ENCODE results near the gene PDK2.
A peak's percentile ranks its signal among the peaks of the same experiment; 100 is the strongest.

Gene PDK2

DNA sequence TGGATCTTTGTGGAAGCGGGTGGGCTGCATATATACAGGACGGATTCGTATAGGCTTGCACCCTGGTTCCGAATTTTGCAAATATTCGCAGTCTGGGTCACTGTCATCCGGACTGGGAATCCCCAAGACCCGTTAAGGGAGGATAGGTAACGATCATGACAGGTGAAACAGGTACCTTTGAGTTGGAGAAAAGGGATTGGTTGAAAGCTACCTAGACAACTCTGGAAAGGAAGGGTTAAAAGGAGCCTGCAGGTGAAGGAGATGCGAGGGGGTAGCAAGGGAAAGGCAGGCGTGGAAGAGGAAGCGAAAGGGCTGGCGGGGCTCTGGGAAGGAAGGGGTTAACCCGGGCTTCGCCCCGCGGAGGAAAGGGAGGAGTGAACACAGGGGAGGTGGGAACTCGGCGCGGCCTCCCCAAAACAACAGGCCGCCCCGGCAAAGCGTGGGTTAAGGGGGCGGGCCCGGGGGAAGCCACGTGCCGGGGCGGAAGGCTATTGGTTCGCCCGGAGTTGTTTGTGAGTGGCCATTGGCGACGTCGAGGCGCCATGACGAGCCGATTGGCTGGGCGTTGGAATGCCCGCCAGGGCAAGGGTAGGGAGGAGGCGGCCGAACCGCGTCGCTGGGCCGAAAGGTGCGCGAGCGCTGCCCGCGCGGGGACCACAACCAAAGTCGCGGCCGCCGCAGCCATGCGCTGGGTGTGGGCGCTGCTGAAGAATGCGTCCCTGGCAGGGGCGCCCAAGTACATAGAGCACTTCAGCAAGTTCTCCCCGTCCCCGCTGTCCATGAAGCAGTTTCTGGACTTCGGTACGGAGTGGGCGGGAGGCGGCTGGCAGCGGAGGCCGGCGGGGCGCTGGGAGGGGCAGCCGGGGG lies at the start of gene PDK2:
Gene PDK2, plus strand, starts transcription at position 599 of the 867 bp plus-strand sequence. Its CDS starts 85 bp downstream, at position 684.
- DNase-seq (ENCODE audit: low read depth, low spot score) = peak; percentile 95

DNA sequence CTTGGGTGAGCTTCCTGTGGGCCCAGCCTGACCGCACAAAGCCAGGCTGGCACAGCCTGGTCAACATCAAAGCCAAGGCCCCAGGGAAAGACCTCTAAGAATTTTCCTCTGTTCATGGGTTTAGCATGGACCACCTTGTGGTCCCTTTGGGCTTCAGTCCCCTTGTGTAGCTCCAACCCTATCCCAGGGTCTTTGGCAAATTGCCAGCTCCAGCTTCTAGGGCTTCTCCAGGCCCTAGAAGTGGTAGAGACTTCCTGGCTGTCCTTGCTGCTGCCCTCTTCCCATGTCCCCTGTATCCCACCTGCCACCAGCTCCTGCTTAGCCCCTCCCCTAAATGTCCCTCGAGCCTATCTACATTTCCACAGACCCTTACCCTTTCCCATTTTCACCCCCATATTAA lies 49.0 kb upstream of the PDK2 start:
- no peak for DNase-seq (ENCODE audit: low read depth, low spot score)

DNA sequence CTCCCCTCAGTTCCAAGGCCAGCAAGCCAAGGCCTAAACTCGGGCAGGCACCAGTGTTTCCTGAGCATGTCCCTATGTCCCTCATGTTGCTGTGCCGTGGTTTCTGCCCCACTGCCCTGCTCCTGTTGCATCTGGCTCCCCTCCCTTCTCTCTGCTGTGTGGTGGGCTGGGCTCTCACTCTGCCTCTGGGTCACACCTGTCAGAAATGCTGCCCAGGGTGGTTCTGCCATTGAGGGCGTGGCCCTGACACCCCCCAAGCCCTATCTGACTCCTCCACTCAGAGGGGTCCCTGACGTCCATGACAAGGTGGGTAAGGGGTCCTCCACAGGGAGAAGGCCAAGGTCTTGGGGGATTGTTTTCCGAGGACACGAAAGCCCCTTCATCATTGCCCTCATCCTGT lies 48.5 kb upstream of the PDK2 start:
- DNase-seq (ENCODE audit: low read depth, low spot score) = no peak

DNA sequence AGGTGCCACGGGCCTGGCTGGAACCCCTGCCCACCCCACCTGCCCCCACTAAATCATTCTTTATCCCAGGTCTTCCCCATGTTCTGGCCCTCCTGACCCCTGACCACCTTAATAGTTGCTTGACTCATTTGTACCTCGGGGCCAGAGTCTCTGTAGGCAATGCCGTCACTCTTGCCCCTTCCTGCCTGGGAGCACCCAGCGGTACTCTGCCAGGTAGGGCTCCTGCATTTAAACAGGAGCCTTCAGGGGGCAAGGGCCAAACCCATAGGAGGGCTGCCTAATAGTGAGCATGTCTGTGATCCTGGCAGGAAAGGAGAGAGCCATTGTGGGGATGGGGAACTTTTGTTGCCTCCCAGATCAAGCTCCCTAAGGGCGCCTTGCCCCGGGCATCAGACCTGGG lies 48.1 kb upstream of the PDK2 start:
- DNase-seq (ENCODE audit: low read depth, low spot score) = no peak

DNA sequence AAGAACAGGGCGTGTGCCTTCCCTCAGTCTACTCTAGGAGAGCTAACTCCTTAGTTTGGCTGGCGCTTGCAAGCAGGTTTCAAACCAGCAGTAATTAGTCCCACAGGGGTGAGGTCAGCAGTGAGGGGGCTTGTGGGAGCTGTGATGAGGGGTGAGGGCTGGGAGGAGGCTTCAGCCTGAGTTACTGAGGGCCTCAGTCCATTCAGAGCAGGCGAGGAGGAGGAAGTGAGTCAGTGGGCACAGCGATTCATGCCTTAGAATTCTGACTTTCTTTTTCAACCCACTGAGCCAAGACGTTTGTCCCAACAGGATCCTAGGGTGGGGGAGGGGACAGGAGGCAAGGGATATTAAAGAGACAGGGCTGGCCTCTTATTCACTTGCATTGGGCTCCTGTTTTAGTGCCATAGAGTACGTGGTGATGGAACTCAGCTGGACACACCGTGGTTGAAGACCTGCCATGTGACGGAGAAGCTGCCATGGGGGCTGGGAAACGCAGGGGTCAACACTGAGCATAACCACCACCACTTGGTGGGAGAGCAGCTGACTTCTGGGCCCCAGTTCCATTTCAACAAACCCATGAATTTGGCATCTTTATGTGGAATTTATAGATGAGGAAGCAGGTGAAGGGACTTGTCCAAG lies 47.5 kb upstream of the PDK2 start:
- DNase-seq (ENCODE audit: low read depth, low spot score) = no peak

DNA sequence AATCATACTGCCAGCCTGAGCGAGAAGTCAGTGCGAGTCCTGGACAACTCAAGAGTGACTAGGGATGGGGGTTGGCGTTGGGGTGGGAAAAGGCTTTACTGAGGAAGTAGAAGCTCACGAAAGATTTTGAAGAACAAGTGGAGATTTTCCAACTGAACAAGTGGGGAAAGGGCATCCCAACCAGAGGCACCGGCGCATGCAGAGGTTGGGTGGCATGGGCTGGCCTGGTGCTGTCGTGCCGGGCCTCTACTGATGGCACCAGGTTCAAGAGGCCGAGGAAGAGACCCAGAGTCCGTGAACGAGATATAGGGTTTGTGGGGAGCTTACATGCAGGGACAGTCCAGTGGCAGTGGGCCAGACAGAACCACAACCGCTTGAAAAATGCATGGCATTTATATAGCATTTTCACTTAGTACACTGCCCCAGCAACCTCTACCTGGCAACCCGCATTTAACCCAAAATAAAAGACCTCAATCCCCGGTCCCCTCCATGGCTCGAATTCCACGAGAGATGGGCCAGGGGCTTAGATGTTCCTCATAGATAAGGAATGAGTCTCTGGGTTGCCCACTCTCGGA lies 46.9 kb upstream of the PDK2 start:
- DNase-seq (ENCODE audit: low read depth, low spot score) = no peak

DNA sequence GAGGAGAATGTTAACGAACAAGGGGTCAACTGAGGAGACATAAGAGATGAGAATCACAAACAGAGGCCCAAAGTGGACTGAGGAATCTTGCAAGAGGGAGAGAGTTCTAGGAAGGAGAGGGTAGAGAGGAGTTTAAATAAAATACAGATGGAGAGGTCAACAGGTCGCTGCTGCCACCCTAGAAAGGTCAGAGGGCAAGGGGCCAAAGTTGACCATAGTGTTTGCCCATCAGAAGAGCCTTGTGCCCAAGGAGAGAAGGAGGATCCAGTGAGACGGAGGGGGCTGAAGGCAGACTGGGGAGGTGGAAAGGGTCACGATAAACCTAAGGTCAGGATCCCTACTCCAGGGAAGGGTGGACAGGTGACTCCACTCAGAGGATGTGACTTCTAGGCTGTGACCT lies 46.2 kb upstream of the PDK2 start:
- no peak for DNase-seq (ENCODE audit: low read depth, low spot score)

DNA sequence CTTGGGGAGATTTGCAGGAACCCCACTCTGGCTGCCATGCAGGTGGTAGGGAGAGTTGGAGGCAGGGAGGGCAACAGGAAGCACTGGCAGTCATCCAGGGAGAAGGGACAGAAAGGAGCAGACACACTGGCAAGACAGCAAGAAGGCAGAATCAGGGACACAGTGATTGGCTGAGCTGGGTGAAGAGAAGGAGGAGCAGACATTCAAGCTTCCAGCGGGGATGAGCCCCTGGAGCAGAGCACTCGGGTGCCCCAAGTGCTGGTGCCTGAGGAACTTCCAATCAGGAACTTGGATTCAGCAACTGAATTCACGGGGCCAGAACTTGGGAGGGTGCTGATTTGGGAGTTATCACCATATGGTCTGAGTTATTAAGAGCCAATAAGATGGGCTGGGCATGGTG lies 45.5 kb upstream of the PDK2 start:
- DNase-seq (ENCODE audit: low read depth, low spot score) = no peak

DNA sequence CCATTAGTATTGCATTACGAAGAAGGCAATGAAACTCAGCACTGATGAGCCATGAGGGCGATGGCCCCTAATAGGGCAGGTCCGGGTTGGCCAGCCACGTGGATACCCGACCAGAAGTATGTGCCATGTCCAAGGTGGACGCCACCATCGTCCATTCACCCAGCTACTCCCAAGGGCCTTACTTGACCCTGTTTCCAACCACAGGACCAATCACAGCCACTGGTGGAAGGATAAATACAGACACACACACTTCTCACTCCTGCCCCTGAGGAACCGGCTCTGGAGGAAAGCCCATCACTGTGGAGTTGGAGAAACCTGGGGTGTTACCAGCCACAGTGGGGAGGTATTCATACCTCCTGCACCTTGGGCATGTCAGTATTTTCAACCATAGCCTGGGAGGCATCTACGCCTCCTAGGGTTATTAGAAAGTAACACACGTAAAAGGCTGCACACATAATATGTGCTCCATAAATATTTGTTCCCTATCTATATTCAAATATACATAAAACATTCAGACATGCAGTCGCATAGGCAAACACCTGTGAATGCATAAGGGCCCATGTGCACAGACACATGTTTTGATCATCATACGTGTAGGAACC lies 44.6 kb upstream of the PDK2 start:
- DNase-seq (ENCODE audit: low read depth, low spot score) = no peak

DNA sequence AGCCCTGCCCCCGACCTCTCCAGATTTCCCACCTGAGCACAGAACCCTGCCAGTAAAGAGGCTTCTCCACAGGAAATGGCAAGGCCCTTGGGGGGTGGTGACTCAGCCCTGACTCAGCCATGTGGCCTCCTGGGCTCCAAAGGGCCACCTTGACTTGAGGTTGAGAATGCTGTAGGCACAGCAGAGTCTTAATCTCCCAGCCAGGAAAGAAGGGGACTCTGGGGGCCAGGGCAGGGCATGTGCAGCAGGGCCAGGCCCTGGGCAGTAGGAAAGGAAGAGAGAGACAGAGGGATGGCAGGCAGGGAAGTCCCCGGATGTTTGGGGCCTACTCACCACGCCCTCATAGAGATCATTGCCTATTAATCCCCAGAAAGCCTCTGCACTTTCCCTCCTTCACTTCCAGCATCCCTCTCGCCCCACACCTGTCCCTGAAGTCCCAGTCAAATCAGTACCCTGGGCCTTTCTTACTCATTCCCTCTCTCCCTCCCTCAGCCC lies 44.0 kb upstream of the PDK2 start:
- peak; percentile 67 for DNase-seq (ENCODE audit: low read depth, low spot score)

DNA sequence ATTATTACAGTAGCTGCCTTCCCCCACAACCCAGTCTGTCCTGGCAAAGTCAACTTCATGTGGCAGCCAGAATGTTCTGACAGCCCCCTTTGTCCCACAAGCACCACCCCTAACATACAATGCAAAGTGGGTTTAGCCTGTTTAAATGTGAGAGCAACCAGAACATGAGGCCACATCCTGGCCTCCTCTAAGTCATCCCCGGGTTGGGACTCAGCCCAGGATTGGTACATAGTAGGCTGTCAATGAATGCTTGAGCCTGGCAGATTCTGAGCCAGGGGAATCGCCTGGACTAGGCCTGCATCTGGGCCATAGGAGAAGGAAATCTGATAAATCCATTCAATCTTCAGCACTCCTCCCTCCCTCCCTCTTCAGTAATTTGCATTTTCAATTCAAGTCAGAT lies 43.5 kb upstream of the PDK2 start:
- DNase-seq (ENCODE audit: low read depth, low spot score) = no peak

DNA sequence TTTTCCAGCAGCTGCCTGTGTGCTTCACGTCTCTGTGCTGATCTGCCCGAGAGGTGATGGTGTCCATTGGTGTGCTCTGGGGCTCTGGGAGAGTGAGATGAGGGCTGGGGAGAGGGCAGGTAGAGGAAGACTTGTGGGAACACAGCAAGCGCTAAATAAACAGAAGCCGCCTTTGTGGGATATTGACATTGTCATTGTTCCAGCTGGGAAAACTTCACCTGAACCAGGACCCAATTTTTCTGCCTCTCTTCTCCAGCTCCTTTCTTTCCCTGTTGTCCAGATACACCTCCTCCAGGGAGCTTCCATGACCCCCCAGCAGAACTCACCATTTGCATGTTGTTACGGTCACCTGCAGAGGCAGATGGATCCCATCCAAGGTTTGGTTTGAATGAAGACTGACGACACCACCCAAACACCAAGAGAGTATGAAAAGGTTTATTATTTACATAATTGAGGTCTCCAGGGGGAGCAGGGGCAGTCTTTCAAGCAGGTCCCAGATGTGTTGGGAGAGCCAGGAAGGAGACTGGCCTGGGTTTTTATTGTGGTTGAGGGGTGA lies 42.8 kb upstream of the PDK2 start:
- no peak for DNase-seq (ENCODE audit: low read depth, low spot score)

DNA sequence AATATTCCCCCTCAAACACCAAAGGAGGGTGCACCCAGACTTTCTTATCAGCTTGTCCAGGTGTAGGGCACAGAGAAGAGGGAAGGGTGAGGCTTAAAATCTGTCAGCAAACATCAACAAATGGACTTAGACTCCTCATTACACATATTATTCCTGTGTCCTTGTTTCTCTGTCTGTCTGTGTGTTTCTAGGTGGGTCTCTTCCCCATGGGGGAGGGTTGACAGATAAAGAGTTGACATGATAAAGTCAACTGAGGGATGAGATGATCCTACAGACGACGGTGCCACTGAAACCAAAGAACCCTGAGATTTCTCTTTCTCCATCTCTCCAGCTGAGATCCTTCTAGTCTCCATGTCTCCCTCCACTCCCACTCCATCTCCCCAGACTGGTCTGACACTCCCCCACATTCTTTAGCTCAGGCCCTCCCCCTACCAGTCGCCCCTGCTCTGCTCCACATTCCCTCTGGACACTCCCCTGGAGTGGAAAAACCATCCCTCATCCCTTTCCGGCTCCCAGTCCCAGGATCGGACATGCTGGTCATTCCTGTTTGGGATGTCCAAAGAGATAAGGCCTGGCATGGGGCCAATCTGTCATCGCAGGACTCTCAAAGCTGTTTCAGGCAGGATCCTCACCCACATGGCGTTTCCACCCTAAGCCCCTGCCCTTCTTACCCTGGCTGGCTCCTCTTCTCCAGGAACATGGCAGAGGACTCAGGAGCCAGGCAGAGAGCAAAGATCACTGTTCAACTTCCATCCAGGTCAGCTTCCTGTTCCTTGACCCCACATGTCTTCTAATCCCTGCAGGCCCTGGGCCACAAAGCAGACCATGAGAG lies 42.1 kb upstream of the PDK2 start:
- peak; percentile 74 for DNase-seq (ENCODE audit: low read depth, low spot score)

DNA sequence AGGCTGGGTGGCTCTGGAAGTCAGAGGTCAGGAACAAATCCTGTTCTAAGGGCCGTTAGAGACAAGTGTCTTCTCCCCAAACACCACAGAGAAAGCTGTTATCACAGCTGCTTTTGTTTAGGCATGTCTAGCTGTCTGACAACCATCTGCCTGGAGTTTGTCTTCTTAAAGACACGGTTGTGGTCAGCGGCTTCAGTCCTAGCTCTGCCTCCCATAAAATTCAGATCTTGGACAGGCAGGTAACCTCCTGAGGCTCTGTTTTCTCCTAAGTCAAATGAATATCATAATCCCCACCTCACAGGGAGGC lies 41.5 kb upstream of the PDK2 start:
- DNase-seq (ENCODE audit: low read depth, low spot score) = no peak

DNA sequence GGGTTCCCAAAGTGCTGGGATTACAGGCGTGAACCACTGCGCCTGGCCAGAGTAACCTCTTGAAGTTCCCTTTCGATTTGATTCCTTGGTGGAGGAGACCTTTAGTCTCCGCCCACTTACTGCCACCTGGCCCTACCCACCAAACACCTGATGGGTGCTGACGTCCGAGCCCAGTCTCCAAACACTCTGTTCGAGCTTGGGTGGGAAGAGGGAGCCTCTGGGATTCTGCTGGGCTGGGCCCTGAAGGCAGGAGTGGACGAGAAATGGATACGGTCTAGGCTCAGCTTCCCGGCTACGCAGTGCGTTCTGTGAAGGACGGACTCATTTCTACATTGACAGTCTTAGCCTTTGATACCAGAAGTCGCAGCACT lies 40.1 kb upstream of the PDK2 start:
- DNase-seq (ENCODE audit: low read depth, low spot score) = peak; percentile 60

DNA sequence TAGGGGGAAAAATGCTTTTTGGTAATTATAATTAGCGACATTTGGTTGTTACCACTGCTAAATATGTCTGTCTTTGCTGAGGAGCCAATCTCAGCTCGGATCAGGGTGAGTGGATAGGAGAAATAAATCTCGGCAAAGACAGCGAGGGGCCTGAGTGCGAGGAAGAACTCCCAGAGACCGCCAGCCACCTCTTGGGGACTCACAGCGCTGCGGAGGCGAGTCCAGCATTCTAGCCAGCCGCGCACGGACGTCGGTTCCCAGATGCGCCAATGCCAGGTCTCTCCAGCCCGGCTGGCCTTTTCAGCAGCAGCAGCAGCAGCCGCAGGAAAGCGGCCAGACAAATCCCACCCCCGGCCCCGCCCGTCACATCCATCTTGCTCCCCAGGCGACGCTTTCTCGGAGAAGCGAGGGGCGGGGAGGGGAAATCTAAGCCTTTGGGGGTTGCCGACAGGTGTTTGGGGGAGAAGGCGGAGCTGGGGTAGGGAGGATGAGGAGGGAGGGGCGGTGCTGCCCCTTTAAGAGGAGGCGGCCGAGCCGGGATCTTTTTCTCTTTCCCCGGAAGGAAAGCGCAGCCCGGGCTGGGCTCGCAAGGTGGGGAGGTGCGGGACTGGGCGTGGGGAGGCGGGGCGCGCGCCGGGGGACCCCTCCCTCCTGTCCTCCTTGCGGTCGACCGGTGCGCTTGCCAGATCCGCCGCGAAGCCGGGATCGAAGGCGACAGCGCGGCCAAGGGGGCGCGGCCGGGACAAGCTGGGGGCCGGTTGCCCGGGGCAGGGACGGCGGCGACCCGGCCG lies 39.5 kb upstream of the PDK2 start, which contains the start of gene ITGA3:
Gene ITGA3, plus strand, starts transcription at position 685 of the 791 bp plus-strand sequence. CDS start 330 bp downstream, outside the sequence.
- peak; percentile 86 for DNase-seq (ENCODE audit: low read depth, low spot score)

DNA sequence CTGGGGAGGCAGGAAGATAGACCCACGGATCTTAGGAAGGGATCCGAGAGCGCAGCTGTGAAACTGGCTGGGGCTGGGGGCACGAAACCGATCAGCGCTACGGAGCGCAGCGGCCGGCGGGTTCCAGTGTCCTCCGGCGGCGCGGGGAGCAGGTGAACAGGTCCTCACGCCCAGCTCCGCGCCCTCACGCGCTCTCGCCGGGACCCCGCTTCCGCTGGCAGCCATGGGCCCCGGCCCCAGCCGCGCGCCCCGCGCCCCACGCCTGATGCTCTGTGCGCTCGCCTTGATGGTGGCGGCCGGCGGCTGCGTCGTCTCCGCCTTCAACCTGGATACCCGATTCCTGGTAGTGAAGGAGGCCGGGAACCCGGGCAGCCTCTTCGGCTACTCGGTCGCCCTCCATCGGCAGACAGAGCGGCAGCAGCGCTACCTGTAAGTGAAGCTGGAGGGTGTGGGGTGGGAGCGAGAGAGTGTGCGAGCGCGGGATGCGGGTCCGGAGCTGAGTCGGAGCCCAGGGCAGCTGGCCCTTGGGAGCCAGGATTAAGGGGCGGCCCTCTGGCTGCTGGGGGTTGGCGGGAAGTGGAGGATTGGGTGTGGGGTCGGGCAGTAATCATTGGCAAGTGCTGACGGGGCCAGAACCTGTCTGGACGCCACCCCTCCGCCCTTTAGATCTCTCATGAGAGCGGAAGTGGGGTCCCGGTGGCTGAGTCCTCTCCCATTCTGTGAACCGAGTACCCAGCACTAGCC lies 38.8 kb upstream of the PDK2 start:
- peak; percentile 79 for DNase-seq (ENCODE audit: low read depth, low spot score)

DNA sequence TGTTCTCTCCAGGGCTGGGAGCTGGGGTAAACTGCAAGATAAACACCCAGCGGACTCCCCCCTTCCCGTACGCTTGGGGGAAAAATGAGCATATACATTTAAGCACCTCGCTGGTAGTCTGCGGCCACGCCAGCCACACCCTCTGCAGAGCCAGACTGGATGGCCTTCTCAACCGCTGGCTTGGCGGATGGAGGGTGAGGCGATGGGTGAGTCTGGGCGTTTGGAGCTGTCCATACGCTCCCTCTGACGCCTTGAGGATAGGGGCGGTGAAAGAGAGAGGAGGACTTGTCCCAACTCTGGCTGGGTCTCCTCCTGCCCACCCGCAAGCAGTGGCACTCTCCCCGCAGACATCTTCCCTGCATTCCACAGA lies 38.2 kb upstream of the PDK2 start:
- peak; percentile 55 for DNase-seq (ENCODE audit: low read depth, low spot score)

DNA sequence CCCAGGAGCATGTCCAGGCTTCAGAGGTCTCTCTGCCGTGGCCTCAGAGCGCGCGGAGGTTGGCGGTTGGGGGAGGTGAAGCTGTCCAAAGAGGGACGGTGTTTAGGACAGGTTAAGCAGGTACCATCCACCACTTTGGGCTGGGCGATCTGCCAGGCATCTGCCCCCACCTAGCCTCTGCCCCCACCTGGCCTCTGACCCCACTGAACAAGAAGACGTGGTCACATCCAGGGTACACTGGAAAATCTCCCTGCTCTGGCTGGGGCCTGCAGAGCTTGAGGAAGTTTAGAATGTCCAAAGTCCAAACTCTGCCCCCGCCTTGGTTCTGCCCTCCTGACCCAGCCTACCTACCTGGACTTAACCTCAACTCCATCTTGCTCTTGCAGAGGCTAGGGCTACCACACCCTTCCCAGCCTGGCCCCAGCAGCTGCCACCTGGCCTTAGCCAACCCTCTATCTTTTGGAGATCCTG lies 37.6 kb upstream of the PDK2 start:
- DNase-seq (ENCODE audit: low read depth, low spot score) = no peak

All from ELF-1 (cell line).